HepG2 (cell line): ENCODE measurements around the gene SNED1. TPM values are rescaled to one million over a fixed set of nuclear protein-coding genes. Genes with fewer than 3 reads are reported as not detected.
A peak's percentile ranks its signal among the peaks of the same experiment; 100 is the strongest.

ENCODE experiments used
- FOXO4 ChIP-seq: sonication (generic); formaldehyde crosslinking; conservative IDR thresholded peaks from 2 replicates; pipeline ENCODE4 v1.8.1; 2023; ENCODE audit warnings: missing genetic modification reagents
- HOXA9 ChIP-seq: sonication (generic); formaldehyde crosslinking; IDR thresholded peaks from 2 replicates; pipeline ENCODE4 v1.8.1; 2022; ENCODE audit warnings: missing genetic modification reagents, mild to moderate bottlenecking, moderate library complexity, borderline replicate concordance
- IRX3 ChIP-seq: sonication (generic); formaldehyde crosslinking; IDR thresholded peaks from 2 replicates; pipeline ENCODE4 v1.8.1; 2023; ENCODE audit warnings: mild to moderate bottlenecking, low read depth, missing genetic modification reagents, borderline replicate concordance
- PAXIP1 ChIP-seq: sonication (generic); formaldehyde crosslinking; conservative IDR thresholded peaks from 2 replicates; pipeline ENCODE4 v1.4.0; 2020; ENCODE audit warnings: mild to moderate bottlenecking, missing genetic modification reagents, moderate library complexity
- RAD21 ChIP-seq: fragments of 450-650 bp; formaldehyde crosslinking; IDR thresholded peaks from 2 replicates; pipeline ENCODE4 v1.5.0; 2020; ENCODE audit warnings: mild to moderate bottlenecking
- SMAD1 ChIP-seq: sonication (generic); formaldehyde crosslinking; IDR thresholded peaks from 2 replicates; pipeline ENCODE4 v1.4.0; 2020; ENCODE audit warnings: missing genetic modification reagents, low read depth, mild to moderate bottlenecking, borderline replicate concordance
- SMC3 ChIP-seq: IDR thresholded peaks from 2 replicates; pipeline ENCODE4 v1.6.1; 2011; ENCODE audit warnings: low read length, improper control_type of control experiment
- ZNF263 ChIP-seq: sonication (generic); formaldehyde crosslinking; IDR thresholded peaks from 2 replicates; pipeline ENCODE4 v1.4.0; 2020; ENCODE audit warnings: missing genetic modification reagents
- ZNF570 ChIP-seq: sonication (generic); formaldehyde crosslinking; IDR thresholded peaks from 2 replicates; pipeline ENCODE4 v1.4.0; 2020; ENCODE audit warnings: mild to moderate bottlenecking, missing genetic modification reagents, borderline replicate concordance
- ZNF644 ChIP-seq: IDR thresholded peaks from 2 replicates; pipeline ENCODE4 v1.6.1; 2016; ENCODE audit warnings: low read depth
- ZNF703 ChIP-seq: sonication (generic); formaldehyde crosslinking; IDR thresholded peaks from 2 replicates; pipeline ENCODE4 v1.5.1; 2020; ENCODE audit warnings: missing genetic modification reagents, mild to moderate bottlenecking, moderate library complexity, borderline replicate concordance
- polyA plus RNA-seq, 8 experiments: library from polyadenylated mRNA; depleted of rRNA in 3 of 8; stranded (reverse) in 7 of 8; unstranded in 1 of 8; fragments of >200 nt; fragmentation: Illumina TruSeq in 4 of 8; extraction: Trizol in 4 of 8; gene quantifications; 2 replicates each; pipeline versions ENCODE4 v1.2.1 to v1.2.3, GENCODE V29; 2011 to 2016; ENCODE audit warnings: low read depth in 4 of 8, missing spikeins in 1 of 8, mixed read lengths in 1 of 8; ENCODE audit not compliant: insufficient read depth in 1 of 8
- total RNA-seq, 5 experiments: library from RNA; depleted of rRNA; stranded (reverse); fragments of >200 nt; fragmentation: Illumina TruSeq; extraction: Trizol; gene quantifications; 2 replicates each; pipeline ENCODE4 v1.2.3, GENCODE V29; 2016; ENCODE audit warnings: low read depth in 1 of 5
- TF ChIP-seq, protein P1 (sequence below): sonication (generic); formaldehyde crosslinking; IDR thresholded peaks from 2 replicates; pipeline ENCODE4 v1.4.0; 2020; ENCODE audit warnings: missing genetic modification reagents, borderline replicate concordance
- TF ChIP-seq, protein P2 (sequence below): sonication (generic); formaldehyde crosslinking; IDR thresholded peaks from 2 replicates; pipeline ENCODE4 v1.4.0; 2020; ENCODE audit warnings: missing genetic modification reagents

Gene SNED1
- total and polyA plus RNA-seq, 2 of the 13 experiments (the other 11 are each of a cell fraction or from before 2014, with no cell fraction given), result 0.15 to 0.65 TPM

DNA sequence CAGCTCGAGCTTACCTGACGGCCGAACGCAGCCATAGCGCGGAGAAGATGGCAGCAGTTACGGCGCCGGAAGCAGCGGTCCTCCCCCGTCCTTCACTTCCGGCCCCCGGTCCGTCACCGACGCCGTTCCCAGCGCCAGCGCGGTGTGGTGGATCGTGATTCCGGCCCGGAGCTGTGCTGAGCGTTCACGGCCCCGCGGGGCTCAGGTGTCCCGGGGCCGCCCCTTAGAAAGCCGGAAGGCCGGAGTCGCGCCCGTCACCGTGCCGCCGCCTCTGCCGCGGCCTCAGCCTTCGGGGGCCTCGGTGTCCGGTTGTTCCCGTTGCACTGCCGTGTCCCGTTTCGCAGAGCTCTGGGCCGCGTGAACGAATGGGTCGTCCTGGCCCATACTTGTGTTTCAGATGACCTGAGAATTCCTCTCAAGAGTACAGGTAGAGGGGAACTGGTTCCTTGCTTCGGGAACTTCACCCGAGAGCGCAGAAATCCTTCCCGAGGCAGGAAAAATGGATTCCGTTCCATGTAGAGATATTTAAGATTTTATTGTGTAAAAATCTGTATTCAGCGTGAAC is 103.9 kb downstream of the SNED1 start, which contains the start of gene MTERF4 (continued):
- TF ChIP-seq, protein P1, sequence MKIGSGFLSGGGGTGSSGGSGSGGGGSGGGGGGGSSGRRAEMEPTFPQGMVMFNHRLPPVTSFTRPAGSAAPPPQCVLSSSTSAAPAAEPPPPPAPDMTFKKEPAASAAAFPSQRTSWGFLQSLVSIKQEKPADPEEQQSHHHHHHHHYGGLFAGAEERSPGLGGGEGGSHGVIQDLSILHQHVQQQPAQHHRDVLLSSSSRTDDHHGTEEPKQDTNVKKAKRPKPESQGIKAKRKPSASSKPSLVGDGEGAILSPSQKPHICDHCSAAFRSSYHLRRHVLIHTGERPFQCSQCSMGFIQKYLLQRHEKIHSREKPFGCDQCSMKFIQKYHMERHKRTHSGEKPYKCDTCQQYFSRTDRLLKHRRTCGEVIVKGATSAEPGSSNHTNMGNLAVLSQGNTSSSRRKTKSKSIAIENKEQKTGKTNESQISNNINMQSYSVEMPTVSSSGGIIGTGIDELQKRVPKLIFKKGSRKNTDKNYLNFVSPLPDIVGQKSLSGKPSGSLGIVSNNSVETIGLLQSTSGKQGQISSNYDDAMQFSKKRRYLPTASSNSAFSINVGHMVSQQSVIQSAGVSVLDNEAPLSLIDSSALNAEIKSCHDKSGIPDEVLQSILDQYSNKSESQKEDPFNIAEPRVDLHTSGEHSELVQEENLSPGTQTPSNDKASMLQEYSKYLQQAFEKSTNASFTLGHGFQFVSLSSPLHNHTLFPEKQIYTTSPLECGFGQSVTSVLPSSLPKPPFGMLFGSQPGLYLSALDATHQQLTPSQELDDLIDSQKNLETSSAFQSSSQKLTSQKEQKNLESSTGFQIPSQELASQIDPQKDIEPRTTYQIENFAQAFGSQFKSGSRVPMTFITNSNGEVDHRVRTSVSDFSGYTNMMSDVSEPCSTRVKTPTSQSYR (CRISPR knock-in tag), result peak; percentile 83; the same call in 1 of the 2 replicates
- peak; percentile 72 for TF ChIP-seq PAXIP1 (CRISPR knock-in tag)
- no peak for TF ChIP-seq FOXO4 (CRISPR knock-in tag)
- peak; percentile 100 for TF ChIP-seq SMAD1 (CRISPR knock-in tag)
- TF ChIP-seq ZNF570 (CRISPR knock-in tag), result no peak
- peak; percentile 69; the same call in 1 of the 2 replicates for TF ChIP-seq ZNF703 (CRISPR knock-in tag)
- peak; percentile 80; the same call in 1 of the 2 replicates for TF ChIP-seq HOXA9 (CRISPR knock-in tag)
- TF ChIP-seq IRX3 (CRISPR knock-in tag), result peak; percentile 85; the same call in 1 of the 2 replicates
- peak; percentile 98 for TF ChIP-seq ZNF263 (CRISPR knock-in tag)
- peak; percentile 92 for TF ChIP-seq RAD21 (CRISPR knock-in tag)
- TF ChIP-seq SMC3, result no peak
- TF ChIP-seq, protein P2, sequence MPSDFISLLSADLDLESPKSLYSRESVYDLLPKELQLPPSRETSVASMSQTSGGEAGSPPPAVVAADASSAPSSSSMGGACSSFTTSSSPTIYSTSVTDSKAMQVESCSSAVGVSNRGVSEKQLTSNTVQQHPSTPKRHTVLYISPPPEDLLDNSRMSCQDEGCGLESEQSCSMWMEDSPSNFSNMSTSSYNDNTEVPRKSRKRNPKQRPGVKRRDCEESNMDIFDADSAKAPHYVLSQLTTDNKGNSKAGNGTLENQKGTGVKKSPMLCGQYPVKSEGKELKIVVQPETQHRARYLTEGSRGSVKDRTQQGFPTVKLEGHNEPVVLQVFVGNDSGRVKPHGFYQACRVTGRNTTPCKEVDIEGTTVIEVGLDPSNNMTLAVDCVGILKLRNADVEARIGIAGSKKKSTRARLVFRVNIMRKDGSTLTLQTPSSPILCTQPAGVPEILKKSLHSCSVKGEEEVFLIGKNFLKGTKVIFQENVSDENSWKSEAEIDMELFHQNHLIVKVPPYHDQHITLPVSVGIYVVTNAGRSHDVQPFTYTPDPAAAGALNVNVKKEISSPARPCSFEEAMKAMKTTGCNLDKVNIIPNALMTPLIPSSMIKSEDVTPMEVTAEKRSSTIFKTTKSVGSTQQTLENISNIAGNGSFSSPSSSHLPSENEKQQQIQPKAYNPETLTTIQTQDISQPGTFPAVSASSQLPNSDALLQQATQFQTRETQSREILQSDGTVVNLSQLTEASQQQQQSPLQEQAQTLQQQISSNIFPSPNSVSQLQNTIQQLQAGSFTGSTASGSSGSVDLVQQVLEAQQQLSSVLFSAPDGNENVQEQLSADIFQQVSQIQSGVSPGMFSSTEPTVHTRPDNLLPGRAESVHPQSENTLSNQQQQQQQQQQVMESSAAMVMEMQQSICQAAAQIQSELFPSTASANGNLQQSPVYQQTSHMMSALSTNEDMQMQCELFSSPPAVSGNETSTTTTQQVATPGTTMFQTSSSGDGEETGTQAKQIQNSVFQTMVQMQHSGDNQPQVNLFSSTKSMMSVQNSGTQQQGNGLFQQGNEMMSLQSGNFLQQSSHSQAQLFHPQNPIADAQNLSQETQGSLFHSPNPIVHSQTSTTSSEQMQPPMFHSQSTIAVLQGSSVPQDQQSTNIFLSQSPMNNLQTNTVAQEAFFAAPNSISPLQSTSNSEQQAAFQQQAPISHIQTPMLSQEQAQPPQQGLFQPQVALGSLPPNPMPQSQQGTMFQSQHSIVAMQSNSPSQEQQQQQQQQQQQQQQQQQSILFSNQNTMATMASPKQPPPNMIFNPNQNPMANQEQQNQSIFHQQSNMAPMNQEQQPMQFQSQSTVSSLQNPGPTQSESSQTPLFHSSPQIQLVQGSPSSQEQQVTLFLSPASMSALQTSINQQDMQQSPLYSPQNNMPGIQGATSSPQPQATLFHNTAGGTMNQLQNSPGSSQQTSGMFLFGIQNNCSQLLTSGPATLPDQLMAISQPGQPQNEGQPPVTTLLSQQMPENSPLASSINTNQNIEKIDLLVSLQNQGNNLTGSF (CRISPR knock-in tag), result peak; percentile 95
- TF ChIP-seq ZNF644, result peak; percentile 23; the same call in 1 of the 2 replicates
